HL-60 (cell line): ENCODE results near the gene NAALADL2.

Source experiments
- POLR2AphosphoS5 ChIP-seq: IDR thresholded peaks from 2 replicates; pipeline ENCODE4 v1.6.1; 2012; ENCODE audit warnings: low read depth
- SPI1 ChIP-seq: IDR thresholded peaks from 2 replicates; pipeline ENCODE4 v1.6.1; 2012; ENCODE audit warnings: low read depth, mild to moderate bottlenecking, borderline replicate concordance
- TF ChIP-seq, protein P1 (sequence below): IDR thresholded peaks from one replicate; pipeline ENCODE4 v1.5.1; 2011; ENCODE audit warnings: low read length, control low read depth, inconsistent platforms; ENCODE audit not compliant: insufficient read depth

DNA sequence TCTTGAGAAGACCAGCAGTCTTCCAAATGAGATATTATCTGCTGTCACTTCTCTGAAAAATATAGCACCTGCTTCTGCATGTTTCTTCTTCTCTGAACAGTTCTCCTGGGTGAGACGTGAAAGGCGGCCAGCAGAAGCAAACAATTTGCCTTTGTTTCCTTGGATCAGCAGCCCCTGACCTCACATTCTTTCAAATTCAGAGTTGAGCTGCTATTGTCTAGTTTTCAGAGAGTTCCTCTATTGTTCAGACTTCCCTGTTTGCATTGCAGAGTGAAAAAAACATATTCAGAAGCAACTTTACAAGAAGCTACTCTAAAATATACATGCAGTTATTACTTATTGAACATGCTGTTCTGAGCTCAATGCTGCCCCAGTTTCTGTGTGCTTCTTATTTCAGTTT lies 653.6 kb downstream of the NAALADL2 start:
- TF ChIP-seq, protein P1, sequence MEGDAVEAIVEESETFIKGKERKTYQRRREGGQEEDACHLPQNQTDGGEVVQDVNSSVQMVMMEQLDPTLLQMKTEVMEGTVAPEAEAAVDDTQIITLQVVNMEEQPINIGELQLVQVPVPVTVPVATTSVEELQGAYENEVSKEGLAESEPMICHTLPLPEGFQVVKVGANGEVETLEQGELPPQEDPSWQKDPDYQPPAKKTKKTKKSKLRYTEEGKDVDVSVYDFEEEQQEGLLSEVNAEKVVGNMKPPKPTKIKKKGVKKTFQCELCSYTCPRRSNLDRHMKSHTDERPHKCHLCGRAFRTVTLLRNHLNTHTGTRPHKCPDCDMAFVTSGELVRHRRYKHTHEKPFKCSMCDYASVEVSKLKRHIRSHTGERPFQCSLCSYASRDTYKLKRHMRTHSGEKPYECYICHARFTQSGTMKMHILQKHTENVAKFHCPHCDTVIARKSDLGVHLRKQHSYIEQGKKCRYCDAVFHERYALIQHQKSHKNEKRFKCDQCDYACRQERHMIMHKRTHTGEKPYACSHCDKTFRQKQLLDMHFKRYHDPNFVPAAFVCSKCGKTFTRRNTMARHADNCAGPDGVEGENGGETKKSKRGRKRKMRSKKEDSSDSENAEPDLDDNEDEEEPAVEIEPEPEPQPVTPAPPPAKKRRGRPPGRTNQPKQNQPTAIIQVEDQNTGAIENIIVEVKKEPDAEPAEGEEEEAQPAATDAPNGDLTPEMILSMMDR: no peak
- TF ChIP-seq POLR2AphosphoS5 (no peak), SPI1 (no peak)
